ENCODE data around the gene DENND2C.

DENND2C gene

DNA sequence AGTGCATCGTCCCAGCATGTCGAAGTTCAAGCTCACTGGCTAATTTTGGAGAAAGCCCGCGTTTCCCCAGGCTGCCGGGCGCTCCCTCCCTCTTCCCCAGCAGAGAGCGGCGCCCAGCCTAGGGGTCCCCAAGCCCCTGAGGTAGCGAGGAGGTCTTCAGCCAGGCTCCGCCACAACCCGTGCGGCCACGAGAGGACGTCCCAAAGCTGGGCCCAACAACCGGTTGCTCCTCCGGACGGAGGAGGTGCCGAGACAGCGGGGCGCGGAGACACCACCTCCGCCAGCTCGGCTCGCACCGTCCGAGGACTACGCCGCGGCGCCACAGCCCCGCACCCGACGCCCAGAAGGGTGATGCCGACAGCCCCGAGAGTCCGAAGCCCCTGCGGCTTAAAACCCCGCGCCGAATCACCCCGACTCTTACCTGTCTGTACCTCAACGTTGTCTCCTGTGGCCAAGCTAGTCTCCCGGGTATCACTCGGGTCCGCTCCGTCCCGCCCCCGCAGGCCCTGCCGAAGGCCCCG, at the start of gene DENND2C:
TSS of gene DENND2C (minus strand) at position 488 of the 521 bp plus-strand sequence. CDS start 44,065 bp downstream, outside the sequence.
- DNase-seq (ENCODE audit: low read depth in 2 of 3, low spot score in 2 of 3) = peak in 2 of 3 experiments; percentile 55 to 79

GRCh38 chr1:114719424-114719787, 49.6 kb upstream of the DENND2C start:
- no peak for DNase-seq (ENCODE audit: low read depth in 2 of 3, low spot score in 2 of 3)

DNA sequence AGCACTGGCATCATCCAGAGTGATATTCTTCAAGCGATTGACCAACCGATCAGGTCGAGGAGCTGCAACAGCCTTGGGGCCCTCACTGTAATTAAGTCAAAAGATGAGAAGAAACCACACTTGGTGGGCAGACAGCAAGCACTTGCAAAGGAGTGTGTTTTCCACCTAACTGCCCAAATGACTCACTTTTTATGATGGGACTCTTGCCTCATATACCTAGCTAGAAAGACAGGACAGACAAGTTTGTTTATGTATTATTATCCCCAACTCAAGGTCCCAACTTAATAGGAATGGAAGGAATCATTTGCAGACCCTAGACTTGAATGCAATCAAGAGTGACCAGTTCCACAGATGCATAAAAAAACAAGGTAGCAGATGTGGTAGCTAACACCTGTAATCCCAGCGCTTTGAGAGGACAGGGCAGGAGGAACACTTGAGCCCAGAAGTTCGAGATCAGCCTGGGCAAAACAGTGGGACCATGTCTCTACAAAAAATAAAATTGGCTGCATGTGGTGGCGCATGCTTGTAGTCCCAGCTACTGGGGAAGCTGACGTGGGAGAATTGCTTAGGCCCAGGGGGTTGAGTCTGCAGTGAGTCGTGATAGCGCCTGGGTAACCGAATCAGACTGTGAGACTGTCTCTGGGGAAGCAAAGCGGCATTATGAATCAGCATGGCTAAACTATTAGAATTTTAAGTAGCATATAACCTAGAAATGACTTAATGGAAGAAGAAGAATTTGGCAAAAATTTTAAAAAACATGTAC, 49.0 kb upstream of the DENND2C start:
- no peak for DNase-seq (ENCODE audit: low read depth in 2 of 3, low spot score in 2 of 3)

- peak; percentile 86 to 92 (median 91) for DNase-seq (ENCODE audit: low read depth in 2 of 3, low spot score in 2 of 3)
Measured at GRCh38 chr1:114716304-114717170, 46.7 kb upstream of the DENND2C start, which contains the start of gene NRAS. Gene NRAS, minus strand, starts transcription at chr1:114716771. Its CDS starts 611 bp downstream, at chr1:114716160.

DNA sequence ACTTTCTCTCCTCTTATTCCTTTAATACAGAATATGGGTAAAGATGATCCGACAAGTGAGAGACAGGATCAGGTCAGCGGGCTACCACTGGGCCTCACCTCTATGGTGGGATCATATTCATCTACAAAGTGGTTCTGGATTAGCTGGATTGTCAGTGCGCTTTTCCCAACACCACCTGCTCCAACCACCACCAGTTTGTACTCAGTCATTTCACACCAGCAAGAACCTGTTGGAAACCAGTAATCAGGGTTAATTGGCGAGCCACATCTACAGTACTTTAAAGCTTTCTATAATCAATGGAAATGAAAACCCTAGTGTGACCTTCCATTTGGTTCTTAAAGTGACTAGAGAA, 46.1 kb upstream of the DENND2C start:
- DNase-seq (ENCODE audit: low read depth in 2 of 3, low spot score in 2 of 3) = no peak

DNA sequence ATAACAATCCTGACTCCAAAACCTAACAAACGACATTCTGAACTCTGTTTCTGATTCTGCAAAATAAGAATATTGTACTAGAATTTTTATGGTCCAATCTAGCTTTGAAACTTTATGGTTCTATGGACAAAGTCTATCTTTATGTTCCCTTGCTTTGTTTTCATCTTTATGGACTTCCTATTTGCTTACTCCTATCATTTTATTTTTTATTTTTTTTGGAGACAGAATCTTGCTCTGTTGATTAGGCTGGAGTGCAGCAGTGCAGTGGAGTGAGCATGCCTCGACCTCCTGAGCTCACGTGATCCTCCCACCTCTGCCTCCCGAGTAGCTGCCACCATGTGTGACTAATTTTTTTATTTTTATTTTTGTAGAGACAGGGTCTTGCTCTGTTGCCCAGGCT, 43.1 kb upstream of the DENND2C start:
- DNase-seq (ENCODE audit: low read depth in 2 of 3, low spot score in 2 of 3) = no peak

- DNase-seq (ENCODE audit: low read depth in 2 of 3, low spot score in 2 of 3) = no peak
Measured at GRCh38 chr1:114710360-114710759, 40.5 kb upstream of the DENND2C start.

- no peak for DNase-seq (ENCODE audit: low read depth in 2 of 3, low spot score in 2 of 3)
Measured at GRCh38 chr1:114707604-114708003, 37.8 kb upstream of the DENND2C start.

- no peak for DNase-seq (ENCODE audit: low read depth in 2 of 3, low spot score in 2 of 3)
Measured at GRCh38 chr1:114703242-114703641, 33.4 kb upstream of the DENND2C start.

GRCh38 chr1:114702737-114703136, 32.9 kb upstream of the DENND2C start:
- no peak for DNase-seq (ENCODE audit: low read depth in 2 of 3, low spot score in 2 of 3)

- no peak for DNase-seq (ENCODE audit: low read depth in 2 of 3, low spot score in 2 of 3)
Measured at GRCh38 chr1:114701931-114702330, 32.1 kb upstream of the DENND2C start.

DNA sequence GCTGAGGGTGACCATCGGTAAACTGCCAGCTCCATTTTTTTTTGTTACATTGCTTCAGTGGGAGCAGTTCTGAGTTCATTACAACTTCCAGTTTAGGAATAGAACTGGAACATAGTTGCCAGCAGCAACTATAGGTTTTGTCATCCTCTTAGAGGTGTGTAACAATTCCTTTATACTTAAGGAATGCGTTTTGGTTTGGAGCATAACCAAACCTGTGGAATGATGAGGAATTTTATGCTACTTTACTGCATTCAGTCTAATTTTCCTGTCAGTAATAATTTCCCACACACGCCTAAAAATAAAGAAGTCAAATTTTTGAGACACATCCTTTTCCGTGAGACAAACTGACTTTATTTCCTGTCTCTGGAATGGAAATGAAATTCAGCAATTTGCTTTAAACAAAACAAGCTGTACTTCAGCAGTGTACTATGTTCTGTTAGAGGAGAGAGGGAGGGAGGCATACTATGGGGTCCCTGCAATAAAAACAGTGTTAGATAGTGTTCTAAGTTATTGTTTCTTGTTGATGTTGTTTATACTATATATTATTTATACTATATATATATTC, 30.3 kb upstream of the DENND2C start:
- DNase-seq (ENCODE audit: low read depth in 2 of 3, low spot score in 2 of 3) = no peak

- no peak for DNase-seq (ENCODE audit: low read depth in 2 of 3, low spot score in 2 of 3)
Measured at GRCh38 chr1:114696810-114697209, 27.0 kb upstream of the DENND2C start.

GRCh38 chr1:114695430-114696058, 25.7 kb upstream of the DENND2C start, which contains the start of gene AMPD1:
Gene AMPD1, minus strand, starts transcription at chr1:114695546. Its CDS starts 75 bp downstream, at chr1:114695471.
- DNase-seq (ENCODE audit: low read depth in 2 of 3, low spot score in 2 of 3) = no peak

DNA sequence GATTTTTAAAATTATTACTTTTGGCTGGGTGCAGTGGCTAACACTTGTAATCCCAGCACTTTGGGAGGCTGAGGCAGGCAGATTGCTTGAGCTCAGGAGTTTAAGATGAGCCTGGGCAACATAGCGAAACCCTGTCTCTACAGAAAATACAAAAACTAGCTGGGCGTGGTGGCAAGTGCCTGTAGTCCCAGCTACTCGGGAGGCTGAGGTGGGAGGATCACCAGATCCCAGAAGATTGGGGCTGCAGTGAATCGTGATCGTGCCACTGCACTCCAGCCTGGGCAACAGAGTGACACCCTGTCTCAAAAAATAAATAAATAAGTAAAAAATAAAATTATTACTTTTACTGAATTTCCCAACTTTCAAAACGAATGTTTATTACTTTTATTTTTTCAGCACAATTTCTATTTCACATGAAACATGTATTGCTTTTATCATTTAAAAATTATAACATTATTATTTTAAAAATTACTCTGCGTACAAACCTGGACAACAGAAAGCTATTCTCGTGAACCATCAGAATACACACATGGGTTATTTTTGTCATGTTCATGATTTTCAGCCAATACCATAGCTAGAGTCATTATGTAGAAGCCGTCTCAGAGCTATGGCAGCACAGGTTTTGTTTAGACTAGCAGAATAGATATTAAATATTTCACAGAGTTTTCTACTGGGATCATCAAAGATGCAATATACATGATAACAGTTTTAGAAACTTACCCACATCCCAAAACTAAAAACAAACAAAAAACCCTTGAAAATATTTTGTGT, 24.9 kb upstream of the DENND2C start:
- no peak for DNase-seq (ENCODE audit: low read depth in 2 of 3, low spot score in 2 of 3)

DNA sequence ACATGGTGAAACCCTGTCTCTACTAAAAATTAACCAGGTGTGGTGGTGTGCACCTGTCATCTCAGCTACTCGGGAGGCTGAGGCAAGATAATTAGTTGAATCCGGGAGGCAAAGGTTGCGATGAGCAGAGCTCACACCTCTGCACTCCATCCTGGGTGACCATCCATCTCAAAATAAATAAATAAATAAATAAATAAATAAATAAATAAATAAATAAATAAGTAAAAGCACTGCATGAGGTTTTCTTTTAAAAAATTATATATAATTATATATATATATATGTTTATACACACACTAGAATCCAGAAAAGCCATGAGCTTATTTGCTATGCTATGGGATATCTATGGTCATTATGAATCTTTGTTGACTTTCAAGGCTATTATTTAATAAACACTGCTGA, 23.1 kb upstream of the DENND2C start:
- no peak for DNase-seq (ENCODE audit: low read depth in 2 of 3, low spot score in 2 of 3)

GRCh38 chr1:114691061-114691460, 21.2 kb upstream of the DENND2C start:
- no peak for DNase-seq (ENCODE audit: low read depth in 2 of 3, low spot score in 2 of 3)

DNA sequence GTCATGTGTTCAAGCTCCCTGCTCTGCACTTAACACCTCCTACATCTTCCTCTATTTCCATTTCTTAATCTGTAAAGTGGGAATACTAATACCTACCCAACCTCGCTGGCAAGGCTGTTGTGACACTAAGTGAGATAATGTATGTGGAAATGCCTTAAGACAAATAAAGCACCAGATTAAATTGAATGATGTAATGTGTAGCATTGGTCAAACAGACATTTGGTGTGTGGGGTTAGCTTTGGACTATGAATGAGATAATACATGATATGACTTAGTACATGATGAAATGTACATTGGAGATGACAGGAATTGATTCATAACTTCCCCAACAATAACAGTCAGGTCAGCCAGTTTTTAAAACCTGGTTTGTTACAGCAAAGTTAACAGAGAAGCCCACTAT, 20.3 kb upstream of the DENND2C start:
- no peak for DNase-seq (ENCODE audit: low read depth in 2 of 3, low spot score in 2 of 3)

DNA sequence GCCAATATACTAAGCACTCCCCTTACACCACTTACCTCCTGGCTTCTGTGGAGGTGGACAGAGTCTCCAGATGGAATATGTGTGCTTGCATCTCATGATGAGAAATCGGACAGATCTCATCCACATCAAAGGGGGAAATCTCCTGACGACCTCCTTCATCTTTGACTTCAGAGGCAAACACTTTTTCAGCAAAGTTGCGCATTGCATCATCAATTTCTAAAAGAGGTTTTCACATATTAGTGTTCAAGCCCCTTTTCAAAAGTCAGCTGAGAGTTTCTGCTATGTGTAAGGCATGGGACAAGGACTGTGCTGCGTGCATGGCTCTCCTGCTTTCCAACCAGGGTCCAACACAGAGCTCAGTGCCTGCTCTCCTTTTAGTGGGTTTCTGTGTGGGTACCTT, 18.7 kb upstream of the DENND2C start:
- DNase-seq (ENCODE audit: low read depth in 2 of 3, low spot score in 2 of 3) = no peak

DNA sequence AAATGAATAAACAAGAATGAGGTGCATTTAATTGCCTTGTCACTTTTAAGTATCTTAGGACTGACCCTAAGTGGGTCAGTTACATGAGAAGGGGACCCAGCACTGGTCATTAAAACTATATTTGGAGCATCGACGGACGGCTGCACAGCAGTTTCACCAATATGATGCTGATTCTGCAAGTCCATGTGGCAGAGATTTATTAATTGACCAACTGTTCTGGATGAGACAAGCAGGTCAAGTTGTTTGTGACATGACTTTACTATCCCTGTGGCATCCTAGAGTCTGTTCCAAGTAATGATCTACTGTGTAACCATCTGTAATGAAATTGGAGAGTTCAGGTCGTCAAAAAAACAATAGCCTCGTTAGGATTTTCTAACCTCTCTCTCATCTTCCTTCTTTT, 16.0 kb upstream of the DENND2C start:
- no peak for DNase-seq (ENCODE audit: low read depth in 2 of 3, low spot score in 2 of 3)

Data from activated CD8-positive, alpha-beta memory T cell treated with anti-CD3 and anti-CD28 coated beads for 48 hours (primary cell).